K562 (cell line): Measurements from ENCODE around the gene XKRX.

ENCODE experiments used
- EWSR1 ChIP-seq: fragments of 450-650 bp; IDR thresholded peaks from 2 replicates; pipeline ENCODE4 v1.6.1; 2018; ENCODE audit warnings: borderline replicate concordance, mild to moderate bottlenecking, low read depth, moderate library complexity; ENCODE audit not compliant: partially characterized antibody
- GTF2E2 ChIP-seq: fragments of 200-800 bp; sonication (Bioruptor generic); IDR thresholded peaks from 2 replicates; pipeline ENCODE4 v1.6.1; 2016; ENCODE audit warnings: missing genetic modification characterization, missing compliant biosample characterization
- PHTF2 ChIP-seq: fragments of 250-450 bp; sonication (Bioruptor Pico); IDR thresholded peaks from 2 replicates; pipeline ENCODE4 v1.5.0; 2021; ENCODE audit warnings: mild to moderate bottlenecking
- TCF7 ChIP-seq: sonication (generic); IDR thresholded peaks from 2 replicates; pipeline ENCODE4 v1.6.1; 2016; ENCODE audit warnings: antibody characterized with exemption, borderline replicate concordance

DNA sequence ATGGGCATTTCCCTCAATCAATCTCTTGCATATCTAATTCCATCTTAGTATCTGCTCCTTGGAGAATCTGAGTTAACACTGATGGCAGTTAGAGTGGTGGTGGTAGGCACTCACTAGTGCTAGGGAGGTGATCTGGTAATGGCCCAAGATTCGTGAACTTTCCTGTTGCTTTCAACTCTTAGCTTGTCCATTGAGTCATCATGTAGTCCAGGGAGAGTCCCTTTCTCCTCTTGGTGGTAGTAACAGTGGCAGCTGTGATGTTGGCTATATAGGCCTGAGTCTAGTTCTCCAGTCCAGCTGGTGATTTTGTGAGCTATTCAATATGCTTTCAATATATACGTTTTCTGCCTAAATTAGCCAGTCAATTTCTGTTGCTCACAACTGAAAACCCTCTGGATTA, 7.0 kb upstream of the XKRX start:
- no peak for TF ChIP-seq GTF2E2 (tag)
- TF ChIP-seq EWSR1: no peak
- TF ChIP-seq PHTF2 (CRISPR knock-in tag): no peak
- TF ChIP-seq TCF7: no peak
